GM23248 (cell line): ENCODE data around the gene ANO2. TPM values are rescaled to one million over a fixed set of nuclear protein-coding genes. Genes with fewer than 3 reads are reported as not detected.

Experiments used
- DNase-seq: peaks from one replicate; pipeline ENCODE4 v3.0.0-alpha.2; 2015
- H2AFZ ChIP-seq: fragments of 200-600 bp; sonication (generic); 2 replicates; pipeline ENCODE4 v1.6.1; 2016; ENCODE audit warnings: antibody characterized with exemption
- H3F3A ChIP-seq: fragments of 200-600 bp; sonication (generic); 2 replicates; pipeline ENCODE4 v1.6.1; 2016; ENCODE audit warnings: mild to moderate bottlenecking, antibody characterized with exemption, mixed run types; ENCODE audit not compliant: insufficient read depth
- H3K27ac ChIP-seq: fragments of 200-600 bp; sonication (generic); 2 replicates; pipeline ENCODE4 v1.5.1; 2016; ENCODE audit warnings: mild to moderate bottlenecking
- H3K27me3 ChIP-seq: fragments of 200-600 bp; sonication (generic); replicated peaks from 2 replicates; pipeline ENCODE4 v1.6.1; 2016; ENCODE audit warnings: mild to moderate bottlenecking; ENCODE audit not compliant: insufficient read depth
- H3K36me3 ChIP-seq: fragments of 200-600 bp; sonication (generic); 2 replicates; pipeline ENCODE4 v1.6.1; 2016; ENCODE audit warnings: low read depth, mild to moderate bottlenecking
- H3K4me1 ChIP-seq: fragments of 200-600 bp; sonication (generic); 2 replicates; pipeline ENCODE4 v1.6.1; 2016; ENCODE audit warnings: mild to moderate bottlenecking; ENCODE audit not compliant: insufficient read depth
- H3K4me2 ChIP-seq: fragments of 200-600 bp; sonication (generic); one replicate; pipeline ENCODE4 v1.6.1; 2016; ENCODE audit warnings: mild to moderate bottlenecking; ENCODE audit not compliant: unreplicated experiment
- H3K4me3 ChIP-seq: fragments of 200-600 bp; sonication (generic); 2 replicates; pipeline ENCODE4 v1.5.1; 2016; ENCODE audit warnings: mild to moderate bottlenecking
- H3K79me2 ChIP-seq: fragments of 200-600 bp; sonication (generic); 2 replicates; pipeline ENCODE4 v1.6.1; 2016; ENCODE audit warnings: mild to moderate bottlenecking; ENCODE audit not compliant: insufficient read depth
- H3K9ac ChIP-seq: fragments of 200-600 bp; sonication (generic); 2 replicates; pipeline ENCODE4 v1.6.1; 2016; ENCODE audit warnings: mild to moderate bottlenecking
- H3K9me2 ChIP-seq: fragments of 200-600 bp; sonication (generic); 2 replicates; pipeline ENCODE4 v1.6.1; 2016; ENCODE audit warnings: mixed run types, mild to moderate bottlenecking, moderate library complexity; ENCODE audit not compliant: insufficient read depth
- H3K9me3 ChIP-seq: fragments of 200-600 bp; sonication (generic); one replicate; pipeline ENCODE4 v1.6.1; 2017; ENCODE audit warnings: low read depth
- H4K20me1 ChIP-seq: fragments of 200-600 bp; sonication (generic); 2 replicates; pipeline ENCODE4 v1.6.0; 2016; ENCODE audit not compliant: insufficient read depth
- EZH2 ChIP-seq: fragments of 200-600 bp; sonication (generic); IDR thresholded peaks from 2 replicates; pipeline ENCODE4 v1.6.1; 2018; ENCODE audit warnings: antibody characterized with exemption, mild to moderate bottlenecking; ENCODE audit not compliant: insufficient read depth, poor library complexity, severe bottlenecking
- EZH2phosphoT487 ChIP-seq: fragments of 200-600 bp; sonication (generic); IDR thresholded peaks from 2 replicates; pipeline ENCODE4 v1.6.1; 2018; ENCODE audit warnings: antibody characterized with exemption, moderate library complexity, mild to moderate bottlenecking, low read depth; ENCODE audit not compliant: insufficient read depth
- WGBS, 2 experiments: methylation state at CpG; one replicate each; pipeline ENCODE4 v1.1.6; 2015 to 2017; ENCODE audit warnings: low lambda C conversion rate in 2 of 2, low coverage in 1 of 2; ENCODE audit errors: missing lambda C conversion rate in 2 of 2; 5-methylcytosine and 5-hydroxymethylcytosine counted together
- in situ Hi-C: fragments of 300-500 bp; cut with MboI; formaldehyde crosslinking; loops from 2 replicates; pipeline ENCODE4 v1.15.0; 2020
- polyA plus RNA-seq: library from polyadenylated mRNA; unstranded; fragments of >200 nt; fragmentation: Nextera tagmentation; extraction: Ambion mirVana; gene quantifications from 2 replicates; pipeline ENCODE4 v1.2.1, GENCODE V29; 2016
- total RNA-seq: library from RNA; depleted of rRNA; stranded (reverse); fragments of >200 nt; shearing (Covaris generic); gene quantifications from 2 replicates; pipeline ENCODE4 v1.2.3, GENCODE V29; 2014

The ANO2 gene
- total and polyA plus RNA-seq, 2 experiments from 2014 or later = not detected

- Histone ChIP-seq H3K9ac (no peak overlapping the region), H3K4me2 (no peak overlapping the region), H3K4me3 (no peak overlapping the region), H3K79me2 (no peaks in the 10 kb centered on the region), H3K9me2 (no peaks in the 10 kb centered on the region), H3K9me3 (no peaks in the 10 kb centered on the region), H3K36me3 (no peaks in the 10 kb centered on the region), H2AFZ (no peak overlapping the region), H4K20me1 (no peaks in the 10 kb centered on the region), H3K27me3 (peaks cover 7% of the 10 kb centered on the region; the same call in 1 of the 2 replicates), H3K4me1 (no peaks in the 10 kb centered on the region), H3K27ac (no peak overlapping the region), H3F3A (no peaks in the 10 kb centered on the region)
- 77 to 81% methylated on average over 4 of the region's 4 CpGs for WGBS, 2 experiments
- no peak for DNase-seq
- in situ Hi-C loops = no loop called here
- TF ChIP-seq EZH2phosphoT487 (no peak), EZH2 (no peak)
Measured at GRCh38 chr12:5960783-5961182, 15.7 kb upstream of the ANO2 start.

- Histone ChIP-seq H3K4me2 (no peak overlapping the region), H3K4me3 (no peak overlapping the region), H3K9ac (no peak overlapping the region), H3F3A (no peaks in the 10 kb centered on the region), H4K20me1 (no peaks in the 10 kb centered on the region), H3K9me2 (no peaks in the 10 kb centered on the region), H3K36me3 (no peaks in the 10 kb centered on the region), H3K27ac (no peak overlapping the region), H2AFZ (no peak overlapping the region), H3K27me3 (peaks cover 9% of the 10 kb centered on the region; the same call in 1 of the 2 replicates), H3K79me2 (no peaks in the 10 kb centered on the region), H3K4me1 (no peaks in the 10 kb centered on the region), H3K9me3 (no peaks in the 10 kb centered on the region)
- DNase-seq = no peak
- TF ChIP-seq EZH2phosphoT487 = no peak
- no peak for TF ChIP-seq EZH2
- 74 to 75% methylated on average over 5 of the region's 5 CpGs for WGBS, 2 experiments
- in situ Hi-C loops = no loop called here
Measured at GRCh38 chr12:5956987-5957386, 11.9 kb upstream of the ANO2 start.

DNA sequence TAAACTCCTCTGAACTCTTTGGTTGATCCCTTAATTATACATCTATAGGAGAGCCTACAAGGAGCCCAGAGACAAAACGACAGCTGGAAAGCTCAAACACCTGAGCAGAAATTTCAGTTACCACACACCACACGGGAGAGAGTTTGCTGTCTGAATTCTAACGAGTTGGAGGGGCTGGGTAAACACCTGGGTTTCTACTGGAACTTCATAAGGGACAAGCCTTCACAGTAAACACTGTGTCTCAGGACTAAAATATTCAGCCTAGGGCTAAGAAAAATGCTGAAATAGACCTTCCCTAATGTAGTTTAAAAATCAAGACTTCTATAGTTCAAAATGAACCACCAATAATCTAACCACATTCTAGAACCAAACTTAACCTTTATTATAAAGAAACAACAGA, 9.6 kb upstream of the ANO2 start:
- H3K27ac ChIP-seq = no peak overlapping the region
- TF ChIP-seq EZH2 (no peak), EZH2phosphoT487 (no peak)
- no peaks in the 10 kb centered on the region for H3K9me2 ChIP-seq
- no peaks in the 10 kb centered on the region for H3K79me2 ChIP-seq
- WGBS, 2 experiments = 4 to 6% methylated on average over 3 of the region's 3 CpGs
- peaks cover 12% of the 10 kb centered on the region; the same call in 1 of the 2 replicates for H3K27me3 ChIP-seq
- in situ Hi-C loops = no loop called here
- no peak overlapping the region for H3K9ac ChIP-seq
- H3K4me3 ChIP-seq = no peak overlapping the region
- no peak overlapping the region for H2AFZ ChIP-seq
- H3K4me2 ChIP-seq = no peak overlapping the region
- H3K36me3 ChIP-seq = no peaks in the 10 kb centered on the region
- H3K9me3 ChIP-seq = no peaks in the 10 kb centered on the region
- no peaks in the 10 kb centered on the region for H3K4me1 ChIP-seq
- no peaks in the 10 kb centered on the region for H3F3A ChIP-seq
- no peak for DNase-seq
- H4K20me1 ChIP-seq = no peaks in the 10 kb centered on the region

DNA sequence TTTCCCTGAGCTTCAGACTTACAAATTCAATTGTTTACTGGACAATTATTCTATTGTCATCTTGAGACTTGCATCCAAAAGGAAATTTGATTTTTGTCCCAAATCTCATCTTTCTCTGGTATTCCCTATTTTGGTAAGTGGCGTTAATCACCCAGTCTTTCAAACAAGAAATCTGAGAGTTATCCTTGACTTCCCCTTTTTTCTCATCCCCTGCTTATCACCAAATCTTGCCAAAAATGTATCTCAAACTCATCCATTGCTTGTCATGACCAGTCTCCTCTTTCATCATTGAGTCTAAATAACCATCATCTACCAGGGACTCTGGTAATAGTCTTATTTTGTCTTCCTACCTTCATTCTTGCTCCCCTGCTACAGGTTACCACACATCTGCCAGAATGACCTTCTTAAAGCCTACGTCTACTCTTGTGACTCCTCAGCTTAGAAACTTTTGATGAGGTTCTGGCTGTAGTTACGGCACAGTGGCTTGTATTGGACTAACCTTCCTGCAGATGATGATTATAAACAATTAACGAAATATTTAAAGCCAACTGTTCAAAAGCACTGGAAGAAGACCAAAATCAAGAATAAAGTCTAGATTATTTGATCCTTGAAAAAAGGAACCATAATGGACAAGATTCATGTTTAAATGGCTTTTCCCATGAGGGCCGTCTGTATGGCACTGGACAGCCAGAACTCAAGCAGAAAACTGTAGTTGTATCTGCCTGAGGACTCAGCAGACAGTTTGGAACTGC, 9.0 kb upstream of the ANO2 start:
- H3K9ac ChIP-seq = no peak overlapping the region
- TF ChIP-seq EZH2 (no peak), EZH2phosphoT487 (no peak)
- no peaks in the 10 kb centered on the region for H3F3A ChIP-seq
- H3K36me3 ChIP-seq = no peaks in the 10 kb centered on the region
- H4K20me1 ChIP-seq = no peaks in the 10 kb centered on the region
- H3K79me2 ChIP-seq = no peaks in the 10 kb centered on the region
- no peak for DNase-seq
- peaks cover 13% of the 10 kb centered on the region; the same call in 1 of the 2 replicates for H3K27me3 ChIP-seq
- 48% methylated on average over 5 of the region's 5 CpGs for WGBS, 2 experiments
- H3K4me3 ChIP-seq = no peak overlapping the region
- no peaks in the 10 kb centered on the region for H3K9me2 ChIP-seq
- no peak overlapping the region for H2AFZ ChIP-seq
- no peak overlapping the region for H3K27ac ChIP-seq
- no peaks in the 10 kb centered on the region for H3K9me3 ChIP-seq
- no peak overlapping the region for H3K4me2 ChIP-seq
- in situ Hi-C loops = no loop called here
- H3K4me1 ChIP-seq = no peaks in the 10 kb centered on the region
